ENCODE results near the gene ACTL7A. TPM values are rescaled to one million over a fixed set of nuclear protein-coding genes. Genes with fewer than 3 reads are reported as not detected.
"Not testable (repeated sequence)": the region's sequence is repeated elsewhere in the genome, so short reads cannot be mapped to it uniquely, and the experiment has no call there.

Gene ACTL7A
- total and polyA plus RNA-seq, 4 donors, result 0.10 TPM; not detected in 3

- 94% methylated on average over 5 of the region's 5 CpGs for WGBS
- Histone ChIP-seq H3K9me3 (ENCODE audit: control insufficient read depth in 4 of 4, low read length in 3 of 4) (no peaks in the 10 kb centered on the region), H3K9ac (ENCODE audit: low read depth in 1 of 2, low read length in 2 of 2) (no peak overlapping the region), H3K4me3 (ENCODE audit: low read depth in 1 of 3, low read length in 3 of 3) (no peak overlapping the region), H3K4me1 (ENCODE audit: control insufficient read depth in 4 of 4, insufficient read depth in 4 of 4, low read length in 3 of 4) (no peaks in the 10 kb centered on the region), H3K27me3 (ENCODE audit: control insufficient read depth in 4 of 4, insufficient read depth in 4 of 4, low read length in 3 of 4) (no peaks in the 10 kb centered on the region), H3K36me3 (ENCODE audit: control insufficient read depth in 4 of 4, insufficient read depth in 3 of 4, low read depth in 1 of 4, low read length in 3 of 4) (no peaks in the 10 kb centered on the region), H3K27ac (ENCODE audit: low read depth in 1 of 2, low read length in 2 of 2) (no peak overlapping the region)
- no peak for DNase-seq (ENCODE audit: low spot score)
- TF ChIP-seq HNF4A (conservative IDR thresholded peaks at IDR 0.05), result no peak
- TF ChIP-seq CTCF (IDR thresholded peaks at IDR 0.05; ENCODE audit: low read depth, low read length, missing input control), result no peak
Observed at GRCh38 chr9:108845507-108845906, 16.6 kb upstream of the ACTL7A start.

- H3K4me3 ChIP-seq (ENCODE audit: low read depth in 1 of 3, low read length in 3 of 3), result no peak overlapping the region
- H3K9ac ChIP-seq (ENCODE audit: low read depth in 1 of 2, low read length in 2 of 2), result no peak overlapping the region
- no peak for DNase-seq (ENCODE audit: low spot score)
- no peaks in the 10 kb centered on the region for H3K36me3 ChIP-seq (ENCODE audit: control insufficient read depth in 4 of 4, insufficient read depth in 3 of 4, low read depth in 1 of 4, low read length in 3 of 4)
- no peaks in the 10 kb centered on the region for H3K9me3 ChIP-seq (ENCODE audit: control insufficient read depth in 4 of 4, low read length in 3 of 4)
- TF ChIP-seq CTCF (IDR thresholded peaks at IDR 0.05; ENCODE audit: low read depth, low read length, missing input control), result no peak
- TF ChIP-seq ATF3 (IDR thresholded peaks at IDR 0.05), result no peak
- no peak for TF ChIP-seq HNF4A (conservative IDR thresholded peaks at IDR 0.05)
- no peak for TF ChIP-seq JUND (IDR thresholded peaks at IDR 0.05)
- no peak for TF ChIP-seq REST (IDR thresholded peaks at IDR 0.05)
- TF ChIP-seq FOXA1 (IDR thresholded peaks at IDR 0.05), result no peak
- no peak for TF ChIP-seq ZBTB33 (IDR thresholded peaks at IDR 0.05)
- no peak for TF ChIP-seq MAX (IDR thresholded peaks at IDR 0.05)
- TF ChIP-seq NR2F2 (IDR thresholded peaks at IDR 0.05), result no peak
- TF ChIP-seq TAF1 (conservative IDR thresholded peaks at IDR 0.05), result no peak
- no peak for TF ChIP-seq RAD21 (IDR thresholded peaks at IDR 0.05)
- TF ChIP-seq FOXA2 (IDR thresholded peaks at IDR 0.05), result no peak
- no peak for TF ChIP-seq GABPA (IDR thresholded peaks at IDR 0.05 in 1 of 2, conservative IDR thresholded peaks at IDR 0.05 in 1 of 2)
- TF ChIP-seq YY1 (IDR thresholded peaks at IDR 0.05), result no peak
- no peak for TF ChIP-seq HNF4G (IDR thresholded peaks at IDR 0.05)
- no peak for TF ChIP-seq SP1 (IDR thresholded peaks at IDR 0.05)
- no peak for TF ChIP-seq EGR1 (IDR thresholded peaks at IDR 0.05; ENCODE audit: low read depth in 2 of 2)
- TF ChIP-seq RXRA (IDR thresholded peaks at IDR 0.05), result no peak
- no peaks in the 10 kb centered on the region for H3K4me1 ChIP-seq (ENCODE audit: control insufficient read depth in 4 of 4, insufficient read depth in 4 of 4, low read length in 3 of 4)
- no peak overlapping the region for H3K27ac ChIP-seq (ENCODE audit: low read depth in 1 of 2, low read length in 2 of 2)
- 84% methylated on average over 2 of the region's 2 CpGs for WGBS
- H3K27me3 ChIP-seq (ENCODE audit: control insufficient read depth in 4 of 4, insufficient read depth in 4 of 4, low read length in 3 of 4), result no peaks in the 10 kb centered on the region
Observed at GRCh38 chr9:108845947-108846346, 16.1 kb upstream of the ACTL7A start.

- not testable (repeated sequence) for H3K9ac ChIP-seq (ENCODE audit: low read depth in 1 of 2, low read length in 2 of 2); H3K9me3 ChIP-seq (ENCODE audit: control insufficient read depth in 4 of 4, low read length in 3 of 4); H3K4me3 ChIP-seq (ENCODE audit: low read depth in 1 of 3, low read length in 3 of 3); H3K27ac ChIP-seq (ENCODE audit: low read depth in 1 of 2, low read length in 2 of 2); DNase-seq (ENCODE audit: low spot score); H3K4me1 ChIP-seq (ENCODE audit: control insufficient read depth in 4 of 4, insufficient read depth in 4 of 4, low read length in 3 of 4); H3K27me3 ChIP-seq (ENCODE audit: control insufficient read depth in 4 of 4, insufficient read depth in 4 of 4, low read length in 3 of 4); H3K36me3 ChIP-seq (ENCODE audit: control insufficient read depth in 4 of 4, insufficient read depth in 3 of 4, low read depth in 1 of 4, low read length in 3 of 4)
- WGBS, result 94% methylated on average over 8 of the region's 8 CpGs
Observed at GRCh38 chr9:108848296-108848695, 13.8 kb upstream of the ACTL7A start.
